ENCODE results near the gene GMDS.

The GMDS gene

DNA sequence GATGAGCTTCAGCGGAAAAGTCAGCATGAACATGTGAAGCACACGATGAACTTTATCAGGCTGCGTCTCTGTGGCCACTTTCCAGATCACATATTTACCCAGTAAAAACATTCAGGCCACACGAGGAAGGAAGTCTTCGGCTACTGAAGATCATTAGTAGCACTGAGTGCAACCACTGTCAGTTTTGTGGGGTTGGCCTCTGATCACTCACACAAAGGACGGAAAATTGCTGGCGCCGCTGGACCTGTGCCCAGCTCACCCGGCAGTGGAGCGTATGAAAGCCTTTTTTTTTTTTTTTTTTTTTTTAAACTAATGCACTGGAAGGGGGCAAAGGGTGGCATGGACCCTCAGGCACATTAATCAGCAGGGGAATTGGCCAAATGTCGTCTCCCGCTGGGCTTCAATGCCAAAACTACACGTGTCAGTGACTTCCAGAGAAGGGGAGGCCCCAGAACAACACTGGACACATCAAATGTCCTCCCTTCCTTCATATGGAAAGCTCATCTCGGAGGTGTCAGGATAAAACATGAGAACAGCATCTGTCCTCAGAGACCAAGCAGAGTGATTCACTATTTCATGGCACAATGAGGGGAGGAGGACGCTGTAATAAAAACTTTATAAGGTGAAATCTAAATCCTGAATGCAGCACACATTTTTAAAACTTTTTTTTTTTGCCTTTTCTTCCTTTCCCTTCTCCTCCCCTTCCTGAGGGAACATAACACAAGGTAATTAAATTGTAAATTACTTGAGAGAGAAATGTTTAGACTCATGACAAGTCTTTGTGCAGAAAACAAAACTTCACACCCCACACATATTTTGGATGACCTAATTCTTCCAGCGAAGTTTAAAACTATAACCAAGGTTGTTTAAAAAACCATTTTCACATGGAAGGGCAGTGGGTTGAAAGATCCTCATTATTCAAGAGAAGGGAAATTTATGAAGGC is 412.3 kb downstream of the GMDS start:
- no peak for DNase-seq (ENCODE audit: low spot score)

DNA sequence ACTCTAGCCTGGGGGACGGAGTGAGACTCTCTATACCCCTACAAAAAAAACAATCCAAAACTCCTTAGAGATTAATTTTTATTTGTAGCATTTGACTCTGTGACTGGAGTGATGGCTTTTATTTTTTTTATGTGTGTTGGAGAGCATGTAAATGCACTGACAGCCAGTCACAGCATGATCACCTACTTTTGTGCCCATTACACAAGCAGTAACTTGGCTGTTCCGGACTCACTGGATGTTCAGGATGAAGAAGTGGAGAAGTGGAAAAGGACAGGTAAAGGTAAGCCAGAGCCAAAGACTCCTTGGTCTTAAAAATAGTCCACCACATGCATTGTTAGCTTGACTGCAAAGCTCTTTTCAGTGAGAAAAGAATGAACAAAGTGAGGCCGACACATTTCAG is 413.0 kb downstream of the GMDS start:
- no peak for DNase-seq (ENCODE audit: low spot score)

- DNase-seq (ENCODE audit: low spot score) = no peak
Observed at GRCh38 chr6:1827984-1828793, 417.2 kb downstream of the GMDS start.

- no peak for DNase-seq (ENCODE audit: low spot score)
Observed at GRCh38 chr6:1825926-1826325, 419.5 kb downstream of the GMDS start.

DNA sequence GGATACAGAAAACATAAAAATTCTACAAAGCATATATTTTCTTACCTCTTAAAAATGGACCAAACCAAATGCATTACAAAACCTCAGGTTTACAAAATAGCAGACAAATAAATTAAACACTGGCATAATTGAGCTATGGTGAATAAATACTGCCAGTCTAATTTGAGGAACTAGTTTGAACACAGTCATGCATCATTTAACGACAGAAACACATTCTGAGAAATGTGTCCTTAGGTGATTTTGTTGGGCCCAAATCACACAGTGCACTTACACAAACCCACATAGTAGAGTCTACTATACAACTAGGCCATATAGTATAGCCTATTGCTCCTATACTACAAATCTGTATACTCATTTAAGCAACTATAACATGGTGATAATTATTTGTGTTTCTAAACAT is 420.1 kb downstream of the GMDS start:
- no peak for DNase-seq (ENCODE audit: low spot score)

DNA sequence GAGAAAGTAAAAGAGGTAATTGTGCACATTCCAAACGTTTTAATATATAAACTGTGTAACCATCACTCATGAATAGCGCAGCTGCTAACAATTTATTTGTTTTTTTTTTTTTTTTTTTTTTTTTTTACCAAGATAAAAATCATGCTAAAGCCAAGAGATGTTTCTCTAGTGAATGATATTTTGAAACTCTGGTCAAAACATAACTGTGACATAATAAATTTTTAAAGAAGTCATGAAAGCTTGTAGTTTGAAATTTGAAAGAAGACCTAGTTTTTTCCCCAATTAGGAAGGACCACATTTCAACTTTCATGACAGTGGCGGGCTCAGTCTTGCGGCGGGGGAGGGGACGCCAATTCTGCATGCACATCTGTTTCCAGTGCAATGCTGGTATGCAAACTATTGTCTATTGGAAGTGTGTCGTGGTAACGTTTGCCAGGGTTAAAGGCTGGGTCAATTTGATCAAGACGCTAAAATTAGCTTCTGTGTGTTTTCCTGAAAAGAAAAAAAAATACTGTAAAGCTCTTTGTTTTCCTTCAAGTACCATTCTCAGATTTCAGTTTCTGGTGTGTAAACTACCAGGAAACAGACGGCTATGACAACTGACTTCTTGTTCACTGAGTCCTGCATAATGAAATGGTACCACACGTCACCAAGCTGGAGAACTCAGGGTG is 423.8 kb downstream of the GMDS start:
- peak; percentile 72 for DNase-seq (ENCODE audit: low spot score)

DNA sequence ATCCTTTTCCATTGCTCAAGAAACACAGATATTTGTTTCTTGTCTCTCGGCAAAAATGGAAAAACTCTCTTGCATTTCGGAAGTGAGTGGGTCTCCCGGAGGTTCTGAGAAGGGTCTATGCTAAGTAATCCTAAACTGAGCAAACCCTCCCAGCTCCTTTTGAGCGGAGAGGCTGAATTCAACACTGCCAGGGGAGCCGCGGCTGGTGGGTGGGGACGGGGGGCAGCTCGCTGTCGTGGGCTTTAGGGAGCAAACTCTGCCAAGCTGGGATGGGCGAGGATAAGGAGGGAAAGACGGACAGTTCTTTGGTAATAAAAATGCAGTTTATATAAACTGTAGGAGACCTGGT is 424.3 kb downstream of the GMDS start:
- DNase-seq (ENCODE audit: low spot score) = no peak

DNA sequence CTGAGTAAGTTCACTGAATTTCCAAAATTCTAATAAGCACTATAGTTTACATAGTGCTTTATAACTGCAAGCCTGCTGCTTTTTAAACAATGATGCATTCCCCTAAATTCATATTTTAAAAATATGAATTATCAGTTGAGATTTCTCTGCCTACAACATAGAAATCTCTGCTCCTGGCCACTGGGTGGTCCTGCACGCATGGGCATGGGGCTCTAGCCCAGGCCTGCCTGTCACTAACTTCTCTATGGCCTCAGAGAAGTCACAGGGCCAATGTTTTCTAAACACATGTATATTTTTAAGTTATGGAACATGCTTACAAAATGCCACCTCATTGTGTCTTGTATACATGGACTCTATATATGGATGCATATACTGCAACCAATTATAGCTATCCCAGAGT is 424.7 kb downstream of the GMDS start:
- no peak for DNase-seq (ENCODE audit: low spot score)

DNA sequence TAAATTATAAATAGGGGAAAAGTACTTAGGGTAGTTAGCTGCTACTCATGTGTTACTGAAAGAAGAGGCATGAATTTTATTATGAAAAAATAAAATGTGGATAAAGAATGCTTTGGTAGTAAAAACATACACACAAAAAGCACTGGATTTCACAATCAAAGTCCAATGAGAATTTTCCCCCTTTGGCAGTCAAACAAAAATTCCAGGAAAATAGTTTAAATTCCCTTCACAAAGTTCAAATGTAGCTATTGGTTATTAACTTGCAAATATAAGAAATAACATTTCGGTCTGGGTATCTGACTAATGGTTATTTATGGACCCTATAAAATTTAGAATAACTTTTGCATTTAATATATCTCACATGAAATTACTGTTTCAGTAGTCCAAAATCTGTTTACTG is 425.2 kb downstream of the GMDS start:
- DNase-seq (ENCODE audit: low spot score) = peak; percentile 66

GRCh38 chr6:1819007-1819406 is 426.4 kb downstream of the GMDS start:
- DNase-seq (ENCODE audit: low spot score) = no peak

DNA sequence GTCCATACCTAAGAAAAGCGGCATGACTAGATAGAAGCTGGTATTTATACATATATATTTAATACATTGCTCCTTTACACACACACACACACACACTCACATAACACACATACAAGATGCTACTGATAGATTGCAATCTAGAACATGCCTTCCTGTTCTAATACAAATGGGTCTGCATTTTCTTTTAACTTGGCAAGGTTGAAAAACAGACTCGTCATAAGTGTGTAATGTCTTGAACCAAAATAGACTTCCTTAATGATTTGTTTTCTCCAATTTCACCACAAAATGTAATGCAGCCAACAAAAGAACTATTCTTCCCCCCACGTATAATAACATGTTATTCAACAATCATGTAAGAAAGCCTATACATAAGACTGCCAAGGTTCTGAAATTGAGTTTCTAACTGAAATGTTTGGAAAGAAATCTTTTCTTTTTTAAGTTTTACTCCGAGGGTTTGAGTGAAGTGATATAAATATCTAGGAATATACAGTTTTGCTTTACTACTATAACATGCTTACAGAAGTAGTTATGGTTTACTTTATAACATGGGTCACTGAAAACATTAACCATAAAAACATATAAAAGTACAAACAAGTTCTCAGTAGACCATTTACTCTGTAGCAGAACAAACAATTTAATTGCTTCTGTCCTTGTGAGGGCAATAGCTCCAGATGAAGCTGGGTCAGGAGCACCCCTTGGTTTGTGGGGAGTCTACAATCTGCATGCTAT is 428.2 kb downstream of the GMDS start:
- peak; percentile 16 for DNase-seq (ENCODE audit: low spot score)

- no peak for DNase-seq (ENCODE audit: low spot score)
Observed at GRCh38 chr6:1815827-1816452, 429.5 kb downstream of the GMDS start.

DNA sequence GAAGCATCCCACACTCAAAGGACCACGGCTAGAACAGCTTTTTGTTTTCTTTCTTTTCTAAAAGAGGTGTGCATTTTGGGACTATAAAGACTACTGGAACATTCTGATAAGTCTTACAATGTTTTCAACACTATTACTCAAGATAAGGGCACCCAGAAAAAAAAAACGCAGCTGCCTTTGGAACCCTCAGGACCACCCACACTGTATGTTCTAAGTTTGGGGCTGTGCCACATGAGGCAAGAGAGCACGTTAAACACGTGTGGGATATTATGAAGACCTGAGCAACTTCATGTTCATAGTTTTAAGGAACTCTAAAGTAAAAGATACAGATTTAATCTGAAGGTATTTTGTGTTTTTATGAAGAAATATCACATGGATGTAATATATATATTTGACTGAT is 431.1 kb downstream of the GMDS start:
- DNase-seq (ENCODE audit: low spot score) = no peak

DNA sequence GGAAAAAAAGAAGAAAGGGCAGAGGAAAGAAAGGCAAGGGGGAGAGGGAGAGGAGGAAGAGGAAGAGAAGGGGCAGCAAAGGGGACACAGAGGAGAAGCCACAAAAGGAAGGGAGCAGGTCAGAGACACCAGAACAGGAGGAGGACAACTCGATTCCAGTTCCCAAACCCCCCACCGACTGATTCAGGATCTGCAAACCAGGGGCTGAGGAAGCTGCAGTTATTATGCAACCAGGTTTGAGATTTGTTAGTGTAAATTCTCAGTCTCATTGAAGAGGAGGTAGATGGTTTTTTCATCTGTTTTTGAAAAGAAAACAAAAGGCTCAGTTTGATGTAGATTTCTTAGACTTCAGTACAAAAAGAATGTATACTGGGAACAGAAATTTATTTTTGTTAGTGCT is 432.9 kb downstream of the GMDS start:
- no peak for DNase-seq (ENCODE audit: low spot score)

DNA sequence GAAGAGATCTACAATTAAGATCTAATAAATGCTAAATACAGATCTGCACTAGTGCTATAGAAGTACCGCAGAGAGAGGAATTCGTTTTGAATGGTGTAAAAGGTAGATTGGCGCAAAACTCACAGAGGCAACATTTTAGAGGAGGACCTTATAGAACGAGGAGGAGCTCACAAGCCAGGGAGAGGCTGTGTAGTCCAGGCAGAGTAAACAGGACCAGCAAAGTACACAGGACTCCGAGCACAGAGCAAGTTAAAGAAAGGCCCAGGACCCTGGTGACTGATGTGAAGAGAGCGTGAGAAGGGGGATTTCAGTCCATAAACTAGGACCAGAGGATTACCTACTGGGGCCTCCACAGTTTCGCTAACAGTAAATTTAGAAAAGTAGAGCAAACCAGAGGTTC is 433.4 kb downstream of the GMDS start:
- DNase-seq (ENCODE audit: low spot score) = no peak

GRCh38 chr6:1810880-1811279 is 434.5 kb downstream of the GMDS start:
- DNase-seq (ENCODE audit: low spot score) = no peak

- DNase-seq (ENCODE audit: low spot score) = no peak
Observed at GRCh38 chr6:1809291-1809988, 436.0 kb downstream of the GMDS start.

DNA sequence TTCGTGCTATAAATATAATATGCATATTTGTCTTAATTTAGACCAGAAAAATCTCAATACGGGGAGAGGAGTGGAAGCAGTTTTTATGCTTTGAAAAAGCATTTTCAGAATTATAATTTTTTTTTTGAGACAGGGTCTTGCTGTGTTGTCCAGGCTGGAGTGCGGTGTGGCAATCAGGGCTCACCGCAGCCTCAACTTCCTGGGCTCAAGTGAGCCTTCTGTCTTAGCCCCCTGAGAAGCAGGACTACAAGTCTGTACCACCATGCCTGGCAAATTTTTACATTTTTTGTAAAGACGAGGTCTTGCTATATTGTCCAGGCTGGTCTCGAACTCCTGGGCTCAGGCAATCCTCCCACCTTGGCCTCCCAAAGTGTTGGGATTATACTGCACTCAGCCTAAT is 438.5 kb downstream of the GMDS start:
- no peak for DNase-seq (ENCODE audit: low spot score)

GRCh38 chr6:1802491-1803395 is 442.7 kb downstream of the GMDS start:
- no peak for DNase-seq (ENCODE audit: low spot score)

GRCh38 chr6:1801401-1801800 is 444.0 kb downstream of the GMDS start:
- no peak for DNase-seq (ENCODE audit: low spot score)

Measured in GM03348 (cell line).